Measurements from ENCODE around the gene FCRL4.

The FCRL4 gene

DNA sequence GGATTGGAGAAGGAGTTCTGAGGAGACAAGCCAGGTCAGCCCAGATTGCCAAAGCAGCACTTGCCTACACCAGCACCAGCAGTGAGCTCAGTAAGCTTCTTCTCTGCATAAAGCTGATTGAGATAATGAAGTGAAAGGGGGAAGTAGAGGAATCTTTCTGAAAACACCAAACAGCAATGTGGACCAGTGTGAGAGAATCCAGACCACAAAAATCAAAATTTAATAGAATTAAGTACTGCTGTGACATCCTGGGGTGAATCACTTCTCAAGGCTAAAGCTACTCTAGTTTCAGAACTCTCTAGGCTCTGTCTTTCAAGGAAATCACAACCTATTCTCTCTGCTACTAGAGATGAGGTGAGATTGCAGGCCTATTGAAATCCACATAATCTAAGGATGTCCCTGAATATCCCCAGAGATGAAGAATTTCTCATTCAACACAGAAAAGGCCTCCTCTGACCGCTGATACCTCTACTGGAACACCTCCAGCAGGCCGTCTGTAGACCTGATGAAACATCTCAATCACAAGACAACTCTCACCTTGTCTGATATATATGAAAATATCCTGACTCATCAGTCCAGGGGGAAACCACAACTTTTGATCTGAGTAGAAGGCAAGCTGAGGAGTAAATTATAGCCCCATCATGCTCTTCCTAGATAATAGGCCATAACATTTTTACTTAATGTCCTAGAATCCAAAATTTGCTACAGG lies at the start of gene FCRL4:
Gene FCRL4, minus strand, starts transcription at position 127 of the 709 bp plus-strand sequence. CDS start 141 bp downstream, outside the sequence.
- DNase-seq (ENCODE audit: low read depth in 2 of 2, low spot score in 1 of 2): no peak

DNA sequence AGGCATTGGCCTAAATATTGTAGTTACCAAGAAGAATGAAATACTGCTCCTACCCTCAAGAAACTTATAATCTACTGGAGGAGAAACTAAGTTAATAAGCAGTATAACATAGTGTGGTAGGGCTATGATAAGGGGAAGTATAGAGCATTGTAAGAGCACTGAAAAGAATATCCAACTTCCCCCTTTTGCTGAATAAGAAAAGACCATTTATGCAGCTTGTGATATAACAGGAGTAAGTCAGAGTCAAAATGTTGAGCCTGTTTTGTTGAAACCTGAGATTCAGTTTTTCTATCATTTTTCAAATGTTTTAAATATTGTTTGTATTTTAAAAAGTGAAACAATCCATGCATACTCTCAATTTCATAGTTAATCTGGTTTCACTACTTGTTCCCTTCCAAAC lies 48.3 kb upstream of the FCRL4 start:
- no peak for DNase-seq (ENCODE audit: low read depth in 2 of 2, low spot score in 1 of 2)

DNA sequence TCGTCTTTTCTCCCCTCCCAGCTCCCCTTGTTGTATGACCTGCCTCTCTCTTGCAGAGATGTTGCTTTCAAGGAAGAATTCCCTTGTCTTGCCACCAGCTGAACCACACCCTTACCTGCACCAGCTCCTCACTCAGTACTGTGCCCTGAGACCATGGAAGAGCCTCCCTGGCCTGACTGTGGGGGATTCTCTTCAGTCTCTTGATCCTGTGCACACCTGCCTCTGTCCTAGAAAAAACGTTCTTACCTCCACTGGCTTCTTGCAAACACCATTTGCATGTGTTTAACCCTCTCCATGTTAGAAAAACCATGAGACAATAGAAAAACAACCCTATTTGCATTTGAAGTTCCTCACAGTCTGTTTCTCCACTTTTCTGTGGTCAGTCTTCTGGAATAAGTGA lies 43.3 kb upstream of the FCRL4 start:
- DNase-seq (ENCODE audit: low read depth in 2 of 2, low spot score in 1 of 2): no peak

DNA sequence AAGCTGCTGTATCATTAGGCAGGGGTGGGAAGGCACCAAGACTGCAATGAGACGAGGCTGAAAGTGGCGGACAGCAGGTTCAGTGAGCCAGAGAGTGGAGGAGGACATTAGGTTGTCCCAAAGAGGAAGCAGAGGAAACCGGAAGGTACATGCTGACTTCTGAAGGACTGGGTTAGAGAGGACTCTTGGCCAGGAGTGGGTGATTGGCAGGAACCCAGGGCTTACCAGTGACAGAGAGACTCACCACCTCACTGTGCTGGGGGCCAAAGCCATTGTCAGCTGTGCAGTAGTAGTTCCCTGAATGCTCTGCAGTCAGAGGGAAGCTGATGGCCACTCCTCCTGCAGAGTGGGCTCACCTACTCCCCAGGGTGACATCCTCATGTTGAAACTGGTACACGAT lies 41.9 kb upstream of the FCRL4 start:
- no peak for DNase-seq (ENCODE audit: low read depth in 2 of 2, low spot score in 1 of 2)

DNA sequence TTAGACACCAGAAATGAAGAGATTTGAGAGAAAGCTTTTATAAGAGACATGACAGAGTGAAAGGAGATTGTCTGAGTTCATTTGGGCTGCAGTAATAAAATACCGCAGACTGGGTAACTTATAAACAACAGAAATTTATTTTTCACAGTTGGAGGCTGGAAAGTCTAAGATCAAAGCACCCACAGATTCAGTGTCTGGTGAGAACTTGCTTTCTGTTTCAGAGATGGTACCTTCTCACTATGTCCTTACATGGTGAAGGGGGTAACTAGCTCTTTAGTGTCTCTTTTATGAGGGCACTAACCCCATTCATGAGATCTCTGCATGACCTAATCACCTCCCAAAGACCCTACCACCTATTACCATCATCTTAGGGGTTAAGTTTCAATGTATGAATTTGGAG lies 30.9 kb upstream of the FCRL4 start:
- DNase-seq (ENCODE audit: low read depth in 2 of 2, low spot score in 1 of 2): no peak

DNA sequence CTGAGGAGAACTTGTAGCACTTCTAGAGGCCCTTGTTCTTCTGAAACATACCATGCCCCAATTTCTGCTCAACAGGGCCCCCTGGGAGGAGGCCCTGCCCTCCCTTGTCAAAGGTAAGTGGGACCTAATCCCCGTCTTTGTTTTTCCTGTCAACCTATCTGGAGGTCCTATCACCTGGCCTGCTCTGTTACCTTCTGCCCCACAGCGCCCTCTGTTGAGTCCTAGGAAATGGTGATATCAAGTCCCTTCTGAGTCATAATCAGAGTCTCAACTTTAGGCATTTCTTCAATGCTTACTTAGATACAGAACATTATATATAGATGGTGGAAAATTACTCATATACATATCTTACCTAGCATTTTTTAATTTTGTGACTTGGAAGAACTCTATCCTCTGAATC lies 28.2 kb upstream of the FCRL4 start:
- DNase-seq (ENCODE audit: low read depth in 2 of 2, low spot score in 1 of 2): peak in 1 of 2 donors; percentile 5

DNA sequence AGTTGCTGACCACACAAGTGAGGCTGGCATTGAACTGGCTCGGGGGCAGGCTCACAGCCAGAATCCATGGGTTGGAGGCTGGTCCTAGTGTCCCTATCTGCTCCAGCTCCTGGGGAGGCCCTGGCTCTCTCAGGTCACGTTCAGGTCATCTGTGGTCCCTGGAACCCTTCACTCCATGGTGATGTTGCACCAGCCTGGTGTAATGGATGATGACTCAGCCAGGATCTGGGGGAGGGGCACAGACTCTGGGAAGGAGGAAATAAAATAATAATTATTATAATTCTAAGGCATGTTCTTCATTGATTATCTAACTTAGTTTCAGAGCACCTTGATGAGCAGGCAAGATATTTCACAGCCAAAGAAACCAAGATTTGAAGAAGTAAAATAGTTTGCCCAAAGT lies 26.6 kb upstream of the FCRL4 start:
- no peak for DNase-seq (ENCODE audit: low read depth in 2 of 2, low spot score in 1 of 2)

DNA sequence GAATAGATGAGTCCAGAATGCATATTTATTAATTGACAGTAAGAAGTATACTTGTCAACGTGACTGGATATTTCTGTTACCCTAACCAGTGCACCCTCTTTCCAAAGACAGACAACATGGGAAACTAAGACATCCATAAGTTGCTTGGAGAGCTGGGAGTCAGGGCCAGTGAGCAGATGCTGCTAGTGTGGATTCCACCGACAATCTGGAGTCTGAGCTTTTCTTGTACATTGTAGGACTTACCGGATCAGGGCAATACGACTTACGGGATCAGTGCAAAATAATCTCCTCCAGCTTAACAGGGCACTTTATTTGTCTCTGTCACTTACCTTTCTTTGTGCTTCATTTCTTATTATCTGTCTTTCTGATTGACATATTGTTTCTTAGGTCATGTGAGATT lies 24.6 kb upstream of the FCRL4 start:
- no peak for DNase-seq (ENCODE audit: low read depth in 2 of 2, low spot score in 1 of 2)

DNA sequence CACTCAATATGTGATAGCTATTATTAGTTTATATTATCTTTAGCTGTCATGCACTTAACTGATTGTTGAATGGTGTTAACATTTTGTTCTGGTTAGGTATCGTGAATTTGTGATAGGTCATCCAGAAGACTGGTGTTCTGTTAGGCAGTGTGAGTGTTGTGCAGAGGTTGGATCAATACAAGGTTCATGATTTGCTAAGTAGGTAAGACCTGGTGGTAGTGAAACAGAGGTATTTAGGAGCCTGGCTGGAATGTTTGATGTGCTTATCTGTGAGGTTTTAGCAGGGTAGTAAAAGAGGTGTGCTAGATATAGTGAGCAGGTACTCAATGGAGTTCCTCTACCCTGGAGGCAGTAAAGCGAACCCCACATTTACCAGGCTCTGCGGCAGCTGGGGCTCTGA lies 20.3 kb upstream of the FCRL4 start:
- DNase-seq (ENCODE audit: low read depth in 2 of 2, low spot score in 1 of 2): no peak

DNA sequence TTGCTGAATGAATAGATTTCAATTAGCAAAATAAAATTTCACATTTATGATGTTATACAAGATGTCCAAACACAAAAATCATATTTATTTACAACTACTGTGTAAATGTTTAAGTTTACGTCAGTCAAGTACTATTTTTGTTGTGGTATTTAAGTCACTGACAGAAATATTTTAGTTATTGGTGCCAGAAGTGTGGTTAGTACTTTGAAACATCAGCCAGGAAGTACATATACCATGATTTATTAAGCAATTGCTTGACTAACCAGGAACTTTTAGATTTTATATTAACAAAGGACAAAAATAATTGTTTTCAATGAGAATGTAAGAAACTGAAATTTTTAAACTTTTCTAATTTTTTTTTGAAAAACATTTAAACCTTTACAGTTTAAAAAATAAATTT lies 2.4 kb upstream of the FCRL4 start:
- no peak for DNase-seq (ENCODE audit: low read depth in 2 of 2, low spot score in 1 of 2)

DNA sequence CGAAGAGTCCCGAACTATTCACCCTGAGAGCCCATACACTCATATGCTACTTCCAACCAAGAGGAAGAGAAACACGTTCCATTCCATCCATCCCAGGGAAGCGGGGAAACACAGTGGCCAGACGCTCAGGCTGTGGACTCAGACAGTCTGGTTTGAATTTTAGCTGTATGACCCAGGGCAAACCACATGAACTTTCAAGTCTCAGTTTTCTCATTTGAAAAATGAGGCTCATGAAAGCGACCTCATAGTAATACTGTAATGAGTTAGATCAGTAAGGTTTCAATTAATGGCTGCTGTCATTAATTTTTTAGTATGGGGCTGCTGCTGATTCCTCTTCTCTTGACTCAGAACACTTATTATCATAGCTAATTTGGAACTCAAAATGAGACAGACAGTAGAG lies 1.5 kb downstream of the FCRL4 start:
- DNase-seq (ENCODE audit: low read depth in 2 of 2, low spot score in 1 of 2): no peak

DNA sequence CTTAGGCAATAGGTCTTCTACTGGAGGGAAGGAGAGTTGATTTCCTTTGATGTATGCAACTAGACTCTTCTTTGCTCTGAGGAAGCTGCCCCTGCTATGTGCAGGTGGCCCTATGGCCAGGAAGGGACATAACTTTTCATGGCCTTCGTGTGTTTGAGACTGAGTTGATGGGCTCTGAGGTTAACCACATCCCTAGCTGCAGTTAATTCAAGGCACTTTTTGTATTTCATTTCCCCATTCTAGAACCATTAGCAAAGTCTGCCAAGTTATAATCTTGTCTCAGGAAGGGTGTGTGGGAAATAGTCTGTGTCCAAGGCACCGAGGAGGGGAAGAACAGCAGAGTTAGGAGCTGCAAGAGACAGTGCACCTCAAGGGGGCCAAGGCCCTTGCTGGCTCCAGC lies 2.5 kb downstream of the FCRL4 start:
- no peak for DNase-seq (ENCODE audit: low read depth in 2 of 2, low spot score in 1 of 2)

DNA sequence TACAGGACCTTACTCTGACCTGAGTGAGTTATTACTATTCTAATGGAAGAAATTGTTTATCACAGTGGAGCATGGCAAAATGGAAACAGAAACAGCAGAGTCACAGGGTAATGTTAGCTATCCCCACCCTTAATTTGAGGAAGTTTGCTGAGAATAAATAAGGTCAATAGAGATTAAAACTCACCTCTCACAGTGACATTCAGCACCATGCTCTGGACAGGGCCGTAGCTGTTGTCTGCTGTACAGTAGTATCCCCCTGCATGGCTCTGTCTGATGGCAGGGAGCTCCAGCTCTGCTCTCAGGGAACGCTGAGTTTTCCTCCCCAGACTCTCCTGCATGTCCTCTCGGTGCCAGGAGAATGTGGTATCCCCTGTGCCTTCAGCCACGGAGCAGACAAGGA lies 11.9 kb downstream of the FCRL4 start:
- no peak for DNase-seq (ENCODE audit: low read depth in 2 of 2, low spot score in 1 of 2)

DNA sequence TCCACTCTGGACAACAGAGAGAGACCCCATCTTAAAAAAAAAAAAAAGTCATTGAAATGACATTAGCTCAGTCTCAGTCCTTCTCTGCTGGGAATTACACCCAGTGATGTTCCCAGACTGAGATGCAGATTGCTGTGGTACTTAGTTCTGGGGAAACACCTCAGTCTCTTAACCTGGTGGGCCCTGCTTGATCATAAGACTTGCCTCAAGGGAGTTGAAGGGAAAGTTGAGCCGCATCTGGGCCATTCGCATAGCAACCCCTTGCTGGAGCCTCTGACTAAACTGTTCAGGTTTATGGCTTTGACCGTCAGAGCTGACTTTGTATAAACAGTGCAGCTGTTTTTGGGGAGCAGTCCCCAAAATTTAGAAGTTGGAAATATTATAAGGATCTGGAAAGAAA lies 13.4 kb downstream of the FCRL4 start:
- DNase-seq (ENCODE audit: low read depth in 2 of 2, low spot score in 1 of 2): no peak

DNA sequence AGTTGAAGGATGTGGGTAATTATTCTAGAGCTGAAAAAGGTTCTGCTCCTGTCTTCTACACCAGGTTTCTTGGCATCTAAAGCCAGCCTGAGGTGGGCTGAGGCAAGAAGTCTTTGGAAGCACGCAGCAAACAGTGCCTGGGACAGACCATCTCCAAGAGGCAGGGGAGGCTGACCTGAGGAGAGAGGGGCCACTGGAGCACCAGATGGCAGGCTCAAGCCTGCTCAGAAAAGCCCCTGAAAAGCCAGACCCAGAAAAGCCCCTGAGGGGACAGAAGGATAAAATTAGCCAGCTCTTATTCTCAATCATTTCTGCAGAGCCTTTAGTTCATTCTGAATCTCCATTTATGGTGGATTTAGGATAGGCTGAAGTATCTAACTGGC lies 17.1 kb downstream of the FCRL4 start:
- no peak for DNase-seq (ENCODE audit: low read depth in 2 of 2, low spot score in 1 of 2)

DNA sequence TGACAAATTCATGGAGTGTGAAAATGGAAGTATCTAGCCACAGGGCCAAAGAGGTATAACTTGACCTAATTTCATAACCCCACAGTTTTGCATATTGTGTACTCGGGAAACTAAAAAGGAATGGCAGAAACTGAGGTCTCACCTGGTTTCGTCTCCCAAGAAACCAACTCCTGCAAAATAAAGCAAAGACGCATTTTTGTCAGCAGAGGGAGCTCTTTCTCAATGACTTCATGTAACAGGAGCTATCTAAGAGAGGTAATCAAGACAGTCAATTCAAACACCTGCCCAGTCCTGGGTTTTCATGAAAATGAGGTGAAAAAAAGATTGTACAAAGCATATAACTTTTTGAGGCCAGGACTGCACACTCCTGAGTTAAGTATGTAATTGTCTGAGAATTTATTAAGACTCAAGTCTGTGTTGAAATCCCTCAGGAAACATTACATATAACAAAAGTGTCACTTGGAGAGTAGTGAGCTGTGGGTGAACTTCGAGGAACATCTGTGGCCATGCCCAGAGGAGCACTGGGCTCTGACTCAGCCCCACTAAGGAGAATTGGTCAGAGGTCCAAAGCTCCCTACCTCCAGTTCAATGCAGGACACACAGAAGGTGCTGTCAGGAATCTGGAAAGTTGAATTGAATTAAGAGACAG lies 17.6 kb downstream of the FCRL4 start:
- no peak for DNase-seq (ENCODE audit: low read depth in 2 of 2, low spot score in 1 of 2)

DNA sequence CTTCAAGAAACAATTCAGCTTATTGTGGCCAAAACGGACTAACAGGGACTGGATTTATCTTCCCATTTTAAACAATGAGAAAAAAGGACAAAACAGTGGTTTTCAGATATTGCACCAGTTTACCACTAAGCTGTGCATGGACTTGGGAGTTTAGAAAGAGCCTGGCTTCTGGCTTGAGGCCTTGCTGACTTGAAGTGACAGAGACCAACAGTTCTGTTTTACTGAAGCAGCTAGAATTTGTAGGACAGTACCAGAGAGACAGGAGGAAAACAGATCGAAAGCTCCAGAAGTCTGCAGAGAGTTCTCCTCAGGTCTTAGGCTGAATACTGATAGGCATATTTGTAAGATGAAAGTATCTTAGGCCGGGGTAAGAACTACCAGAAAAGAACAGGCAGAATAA lies 20.5 kb downstream of the FCRL4 start:
- no peak for DNase-seq (ENCODE audit: low read depth in 2 of 2, low spot score in 1 of 2)

DNA sequence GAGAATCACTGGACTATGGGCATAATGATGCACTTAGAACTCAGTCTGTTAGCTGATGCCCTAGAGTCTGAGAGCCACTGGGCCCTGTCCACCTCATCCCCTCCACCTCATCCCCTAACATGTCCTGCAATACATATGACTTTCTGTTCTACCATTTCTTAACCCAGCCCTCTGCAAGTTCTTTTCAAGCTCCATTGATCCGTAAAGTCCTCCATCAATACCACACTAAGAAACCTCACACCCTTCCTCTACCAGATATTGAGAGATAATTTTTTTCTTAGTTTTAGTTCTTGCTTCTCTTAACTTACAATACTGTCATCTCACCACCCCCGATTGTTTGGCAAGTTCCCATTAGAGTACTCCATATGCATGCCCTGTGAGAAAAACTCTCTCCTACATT lies 22.1 kb downstream of the FCRL4 start:
- no peak for DNase-seq (ENCODE audit: low read depth in 2 of 2, low spot score in 1 of 2)

DNA sequence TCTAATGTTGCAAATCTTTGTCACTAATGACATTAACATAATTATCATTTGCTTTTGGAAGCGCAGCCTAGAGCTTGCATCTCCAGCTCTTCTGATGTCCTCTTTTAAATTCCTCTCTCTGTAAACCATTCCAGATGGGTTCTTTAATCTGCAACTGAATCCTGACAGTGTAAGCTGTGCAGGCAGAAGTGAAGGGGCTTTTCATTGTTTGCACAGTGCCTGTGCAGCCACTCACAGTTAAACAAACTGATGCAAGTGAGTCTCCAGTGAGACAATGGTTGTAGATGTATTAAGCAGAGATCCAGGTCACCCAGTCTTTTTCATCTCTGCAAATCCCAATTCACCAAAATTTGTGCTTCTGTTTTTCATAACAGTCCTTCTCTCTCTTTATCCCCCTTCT lies 23.0 kb downstream of the FCRL4 start:
- DNase-seq (ENCODE audit: low read depth in 2 of 2, low spot score in 1 of 2): no peak

DNA sequence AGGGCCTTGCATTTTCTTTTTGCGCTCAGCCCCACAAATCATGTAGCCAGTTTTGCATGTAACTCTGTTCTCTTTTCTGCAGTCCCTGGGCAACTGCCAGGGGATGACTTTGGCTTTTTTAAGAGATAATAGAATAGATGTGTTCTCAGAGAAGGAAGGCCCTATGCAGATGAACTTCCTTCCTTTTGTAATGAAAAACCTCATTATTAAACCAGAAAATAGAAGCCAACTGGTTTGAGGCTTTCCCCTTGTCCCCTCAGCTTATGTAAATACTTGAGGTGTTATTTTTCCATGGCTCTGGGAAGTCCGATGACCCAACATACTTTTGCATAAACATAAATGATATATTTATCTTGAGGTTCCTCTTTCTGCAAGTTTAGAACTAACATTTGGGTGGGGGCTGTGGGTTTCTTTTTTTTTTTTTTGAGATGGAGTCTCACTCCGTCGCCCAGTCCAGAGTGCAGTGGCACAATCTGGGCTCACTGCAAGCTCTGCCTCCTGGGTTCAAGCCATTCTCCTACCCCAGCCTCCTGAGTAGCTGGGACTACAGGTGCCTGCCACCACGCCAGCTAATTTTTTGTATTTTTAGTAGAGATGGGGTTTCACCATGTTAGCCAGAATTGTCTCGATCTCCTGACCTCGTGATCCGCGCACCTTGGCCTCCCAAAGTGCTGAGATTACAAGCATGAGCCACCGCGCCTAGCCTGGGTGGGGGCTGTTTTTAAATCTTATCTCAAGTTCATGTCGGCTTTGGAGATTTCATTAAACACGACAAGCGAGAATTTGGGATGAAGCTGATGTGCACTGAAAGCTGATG lies 31.2 kb downstream of the FCRL4 start:
- DNase-seq (ENCODE audit: low read depth in 2 of 2, low spot score in 1 of 2): no peak

DNA sequence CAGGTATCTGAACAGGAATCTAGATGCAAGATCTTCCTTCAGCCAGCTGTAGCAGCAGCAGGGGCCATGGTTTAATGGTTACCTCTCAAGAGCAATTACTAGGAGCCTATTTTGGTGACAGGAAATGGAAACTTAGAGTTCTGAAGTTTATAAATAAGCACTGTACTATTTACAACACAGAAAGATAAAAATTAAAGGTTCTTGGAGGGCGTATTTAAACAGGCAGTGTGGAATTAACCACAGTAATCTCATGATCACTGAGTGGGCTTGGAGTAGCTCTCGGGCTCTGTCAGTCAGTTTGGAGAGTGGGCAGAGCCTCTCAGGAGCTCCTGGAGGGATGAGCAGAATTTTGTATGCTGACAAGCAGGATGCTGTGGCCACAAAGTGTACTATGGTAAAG lies 35.4 kb downstream of the FCRL4 start:
- DNase-seq (ENCODE audit: low read depth in 2 of 2, low spot score in 1 of 2): no peak

DNA sequence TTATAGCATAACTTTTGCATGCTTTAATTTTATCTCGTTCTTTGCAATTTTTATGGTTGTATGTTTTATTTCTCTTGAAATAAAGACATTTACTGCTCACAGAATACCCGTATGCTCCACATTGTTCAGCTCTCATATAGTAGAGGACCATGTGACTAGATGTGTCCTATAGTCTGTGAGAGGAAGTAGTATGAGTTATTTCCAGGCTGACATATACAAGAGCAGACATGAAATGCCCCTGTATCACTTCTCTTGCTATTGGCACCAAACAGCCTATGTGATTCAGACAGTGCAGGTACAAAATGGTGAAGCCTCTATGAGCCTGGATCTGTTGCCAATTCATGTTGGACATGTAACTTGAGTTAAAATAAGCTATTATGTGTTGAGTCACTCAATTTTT lies 39.8 kb downstream of the FCRL4 start:
- no peak for DNase-seq (ENCODE audit: low read depth in 2 of 2, low spot score in 1 of 2)
